Pancreas (tissue), 10 donors: ENCODE results near the gene ZFP2. TPM values are rescaled to one million over a fixed set of nuclear protein-coding genes. Genes with fewer than 3 reads are reported as not detected.
A peak's percentile ranks its signal among the peaks of the same experiment; 100 is the strongest.
"Not testable (repeated sequence)": the region's sequence is repeated elsewhere in the genome, so short reads cannot be mapped to it uniquely, and the experiment has no call there.

Experiments used
- ATAC-seq, 4 donors: fragments of 200-7000 bp; cut with Tn5 transposase; one replicate each; pipeline versions ENCODE4 v1.8.0 to v1.9.1; 2020; ENCODE audit warnings: mild to moderate bottlenecking in 4 of 4, moderate library complexity in 4 of 4
- DNase-seq, 6 donors: peaks; one replicate each; pipeline ENCODE4 v3.0.0-alpha.2; 2020
- FAIRE-seq: peaks from 2 replicates; lab custom pipeline; 2012; peaks lifted over from hg19 to GRCh38; lab: Jason Lieb, UNC
- H3K27ac ChIP-seq, 4 donors: fragments of 200-600 bp; sonication (generic); 1 replicate in 3 of 4; 2 replicates in 1 of 4; pipeline versions ENCODE4 v1.5.0 to v1.8.0; 2020
- H3K27me3 ChIP-seq, 4 donors: fragments of 200-600 bp; one replicate each; pipeline ENCODE4 v1.8.0; 2021
- H3K36me3 ChIP-seq, 3 donors: fragments of 200-600 bp; sonication (generic) in 1 of 3; one replicate each; pipeline versions ENCODE4 v1.5.0 to v1.8.0; 2020 to 2021
- H3K4me1 ChIP-seq, 3 donors: fragments of 200-600 bp; one replicate each; pipeline ENCODE4 v1.8.0; 2021
- H3K4me3 ChIP-seq, 4 donors: fragments of 200-600 bp; sonication (generic) in 2 of 4; one replicate each; pipeline versions ENCODE4 v1.5.0 to v1.8.0; 2020 to 2021
- H3K9me3 ChIP-seq, 4 donors: fragments of 200-600 bp; one replicate each; pipeline ENCODE4 v1.8.0; 2021
- CTCF ChIP-seq, 4 donors: fragments of 200-600 bp; sonication (generic) in 3 of 4; IDR thresholded peaks; one replicate each; pipeline versions ENCODE4 v1.5.0 to v1.8.0; 2021; ENCODE audit warnings: antibody characterized with exemption in 4 of 4
- WGBS, 2 donors: extraction: QIAGEN DNeasy Blood & Tissue Kit; methylation state at CpG; one replicate each; pipeline ENCODE4 v1.1.7; 2013; 5-methylcytosine and 5-hydroxymethylcytosine counted together
- intact Hi-C, 3 donors: fragments of 100-400 bp; cut with DNase I; formaldehyde crosslinking; loops; one replicate each; pipeline versions ENCODE4 v1.11.1 to v1.14.2; 2022
- polyA plus RNA-seq, 2 donors: library from polyadenylated mRNA; stranded (reverse); fragments of 200-250 nt; gene quantifications; one replicate each; pipeline ENCODE4 v1.2.3, GENCODE V29; 2013
- total RNA-seq, 6 donors: library from RNA; stranded (reverse); fragmentation: NEBNext Ultra II Directional in 4 of 6; extraction: Animal tissue kit (Norgen Biotek cat#: 25700) in 4 of 6; gene quantifications; one replicate each; pipeline versions ENCODE4 v1.2.1 to v1.2.4, GENCODE V29; 2021 to 2023
- donor health status: healthy with polysubstance abuse.
- donor health status: DM: no; HTN: no; CAD: no; lungs with moderate emphysema.
- donor health status: DM: no; HTN: no; CAD: no.
- donor health status: control.
- donor health status: control.
- donor health status: Bipolar disorder and iron deficiency.
- donor health status: DM: yes; HTN: yes; CAD: no.
- donor health status: DM: no; HTN: no; CAD: no.
- donor health status: DM: no; HTN: no; CAD: no.
- donor health status: DM: yes; HTN: yes; CAD: no.

Gene ZFP2
- total and polyA plus RNA-seq, 8 donors: 0.51 to 3.2 (median 1.2) TPM

GRCh38 chr5:178859625-178860521 is 35.8 kb upstream of the ZFP2 start, which contains the start of gene ZNF354B:
TSS of gene ZNF354B (plus strand) at chr5:178859953. CDS start at chr5:178861048, 1,095 bp downstream.
- Histone ChIP-seq H3K27ac (peak within 1 kb of the TSS; percentile 64 to 82 (median 70)), H3K27me3 (no peaks in the 10 kb centered on the region), H3K4me3 (peak within 1 kb of the TSS; percentile 70 to 95 (median 81)), H3K36me3 (peaks cover 0 to 5% (median 0%) of the 10 kb centered on the region in 3 donors), H3K4me1 (peaks cover 0 to 8% (median 4%) of the 10 kb centered on the region in 3 donors), H3K9me3 (no peaks in the 10 kb centered on the region)
- WGBS, 2 donors: 1 to 2% methylated on average over 54 to 86 of the region's 86 CpGs
- ATAC-seq (peak; percentile 97 to 99 (median 98)), DNase-seq (peak; percentile 89 to 97 (median 91)), FAIRE-seq (no peak)
- intact Hi-C loops: loop anchor here in 2 of 3 donors (5.0 to 10.0 kb wide), 2 partner anchors 128 to 205 kb away; partner anchors contain the start of genes ZNF354A (in 1 of the 2) and ZNF354C (in 1 of the 2)
- TF ChIP-seq CTCF (IDR thresholded peaks at IDR 0.05): no peak

- WGBS, 2 donors: 0 to 3% methylated on average over 3 to 14 of the region's 31 CpGs
Observed at GRCh38 chr5:178860615-178861014, 35.1 kb upstream of the ZFP2 start.

GRCh38 chr5:178861627-178862026 is 34.1 kb upstream of the ZFP2 start:
- 93 to 98% methylated on average over 8 of the region's 8 CpGs for WGBS, 2 donors

More at GRCh38 chr5:178860615-178861014, 35.1 kb upstream of the ZFP2 start:
- H3K9me3 ChIP-seq, DNase-seq, H3K27me3 ChIP-seq, H3K27ac ChIP-seq, H3K36me3 ChIP-seq, intact Hi-C loops, FAIRE-seq, H3K4me1 ChIP-seq: not testable (repeated sequence)
- ATAC-seq: peak; percentile 10 to 38 (median 29)
- peak overlapping the region; percentile 70 to 95 (median 81) for H3K4me3 ChIP-seq

GRCh38 chr5:178866946-178867345 is 28.8 kb upstream of the ZFP2 start:
- Histone ChIP-seq H3K27me3 (no peaks in the 10 kb centered on the region), H3K36me3 (peaks cover 0 to 40% (median 4%) of the 10 kb centered on the region in 3 donors), H3K9me3 (no peaks in the 10 kb centered on the region), H3K4me3 (no peak overlapping the region), H3K27ac (no peak overlapping the region), H3K4me1 (no peaks in the 10 kb centered on the region)
- no peak for TF ChIP-seq CTCF (IDR thresholded peaks at IDR 0.05)
- intact Hi-C loops: no loop called here
- WGBS, 2 donors: 81 to 93% methylated on average over 4 of the region's 4 CpGs
- no peak for ATAC-seq
- no peak for DNase-seq
- FAIRE-seq: no peak

More at GRCh38 chr5:178861627-178862026, 34.1 kb upstream of the ZFP2 start:
- no peaks in the 10 kb centered on the region for H3K9me3 ChIP-seq
- ATAC-seq (no peak), FAIRE-seq (no peak), DNase-seq (no peak)
- no peaks in the 10 kb centered on the region for H3K27me3 ChIP-seq
- peak overlapping the region in 1 of 4 donors; percentile 12 for H3K4me3 ChIP-seq
- peaks cover 0 to 5% (median 3%) of the 10 kb centered on the region in 3 donors for H3K36me3 ChIP-seq
- TF ChIP-seq CTCF (IDR thresholded peaks at IDR 0.05): no peak
- H3K27ac ChIP-seq: no peak overlapping the region
- intact Hi-C loops: no loop called here
- peaks cover 0 to 8% (median 4%) of the 10 kb centered on the region in 3 donors for H3K4me1 ChIP-seq

- ATAC-seq: no peak
- no peaks in the 10 kb centered on the region for H3K27me3 ChIP-seq
Observed at GRCh38 chr5:178869577-178869976, 26.1 kb upstream of the ZFP2 start.

More at GRCh38 chr5:178869577-178869976, 26.1 kb upstream of the ZFP2 start:
- no peaks in the 10 kb centered on the region for H3K4me1 ChIP-seq
- no peak for TF ChIP-seq CTCF (IDR thresholded peaks at IDR 0.05)
- intact Hi-C loops: no loop called here
- 86 to 89% methylated on average over 8 of the region's 8 CpGs for WGBS, 2 donors
- no peak overlapping the region for H3K4me3 ChIP-seq
- FAIRE-seq (no peak), DNase-seq (no peak)
- no peak overlapping the region for H3K27ac ChIP-seq
- peaks cover 0 to 3% (median 0%) of the 10 kb centered on the region in 4 donors for H3K9me3 ChIP-seq
- peaks cover 0 to 50% (median 6%) of the 10 kb centered on the region in 3 donors for H3K36me3 ChIP-seq
